ENCODE results near the gene ADRA1B. TPM values are rescaled to one million over a fixed set of nuclear protein-coding genes. Genes with fewer than 3 reads are reported as not detected.
A peak's percentile ranks its signal among the peaks of the same experiment; 100 is the strongest.

Gene ADRA1B
- total and polyA plus RNA-seq, 7 experiments from 2014 or later: 0.10 TPM; not detected in 6

DNA sequence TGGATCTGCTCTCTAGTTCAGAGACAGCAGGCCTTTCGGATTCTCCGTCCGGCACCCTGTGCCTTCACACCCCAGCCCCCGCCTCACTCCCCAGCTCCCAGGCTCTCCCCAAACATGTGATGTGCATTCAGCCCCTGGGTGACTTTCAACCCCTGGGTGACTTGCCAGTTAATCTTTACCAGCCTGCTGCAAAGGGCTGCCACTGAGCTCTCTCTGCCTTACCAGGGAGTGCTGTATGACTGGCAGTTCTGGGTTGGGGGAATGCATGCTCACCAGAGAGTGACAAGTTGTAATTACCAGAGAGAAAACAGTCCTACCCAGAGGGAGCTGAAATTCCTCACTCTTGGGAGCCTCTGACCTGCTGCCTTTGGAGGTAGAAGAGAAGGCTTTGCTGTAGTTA, 4.9 kb upstream of the ADRA1B start:
- Mint-ChIP-seq H3K4me1 (peaks cover 0 to 7% (median 4%) of the 10 kb centered on the region in 7 donors), H3K4me3 (no peak overlapping the region), H3K36me3 (no peaks in the 10 kb centered on the region), H3K9me3 (peaks cover 0 to 2% (median 0%) of the 10 kb centered on the region in 11 donors), H3K27ac (no peak overlapping the region), H3K27me3 (peaks cover 39 to 57% (median 44%) of the 10 kb centered on the region in 5 donors)
- POLR2A ChIA-PET: interaction anchor here (0.7 kb wide), 1 partner anchor 55 kb away, joined by 3 read pairs; no protein-coding TSS in a partner anchor
- no peak for DNase-seq
- Histone ChIP-seq H3K27ac (ENCODE audit: low read depth, low read length) (no peak overlapping the region), H3K9me3 (ENCODE audit: control insufficient read depth in 2 of 3, low read length in 3 of 3) (no peaks in the 10 kb centered on the region), H3K27me3 (ENCODE audit: control insufficient read depth in 2 of 2, insufficient read depth in 2 of 2, low read length in 2 of 2) (peaks cover 0 to 3% of the 10 kb centered on the region in 2 donors), H3K36me3 (ENCODE audit: control insufficient read depth in 2 of 3, insufficient read depth in 3 of 3, low read length in 3 of 3) (no peaks in the 10 kb centered on the region), H3K4me3 (ENCODE audit: low read length) (no peak overlapping the region), H3K4me1 (ENCODE audit: control insufficient read depth in 2 of 2, insufficient read depth in 2 of 2, low read length in 2 of 2) (no peaks in the 10 kb centered on the region)
- intact Hi-C loops (cut with micrococcal nuclease): loop anchor here in 1 of 2 donors (10.0 kb wide), 1 partner anchor 757 kb away; no protein-coding TSS in a partner anchor
- no peak for ATAC-seq
- CTCF ChIA-PET: no interaction called here

DNA sequence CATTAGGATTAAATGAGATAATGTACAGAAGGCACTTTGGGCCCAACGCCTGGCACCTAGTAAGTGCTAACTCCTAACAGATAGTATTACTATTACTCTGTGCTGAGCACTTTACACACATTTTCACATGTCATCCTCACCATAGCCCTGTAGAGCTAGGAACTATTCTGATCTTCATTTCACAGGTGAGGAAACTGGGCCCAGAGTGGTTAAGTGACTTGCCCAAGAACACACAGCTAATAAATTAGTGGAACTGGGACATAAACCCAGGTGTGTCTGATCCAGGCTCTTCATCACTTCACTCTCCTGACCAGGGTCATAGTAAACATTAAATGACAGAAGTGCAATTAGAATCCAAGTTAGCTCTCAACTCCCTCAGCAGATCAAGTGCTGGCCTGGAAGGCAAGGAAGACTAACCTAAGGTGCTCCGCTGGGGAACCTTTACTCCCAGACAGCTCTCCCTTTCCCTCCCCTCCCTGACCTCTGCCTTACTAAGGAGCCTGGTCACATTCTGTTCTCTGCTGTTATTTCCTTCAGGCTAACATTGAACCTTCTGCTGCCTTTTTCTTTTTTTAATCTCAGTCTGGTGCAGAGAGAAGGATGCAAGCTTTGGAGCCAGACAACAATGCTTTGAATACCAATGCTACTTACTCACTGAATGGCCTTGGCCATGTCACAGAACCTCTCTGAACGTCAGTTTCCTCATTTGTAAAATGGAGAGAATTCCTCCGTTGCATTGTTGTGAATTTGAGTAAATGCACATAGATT, 4.1 kb upstream of the ADRA1B start:
- Histone ChIP-seq H3K36me3 (ENCODE audit: control insufficient read depth in 2 of 3, insufficient read depth in 3 of 3, low read length in 3 of 3) (no peaks in the 10 kb centered on the region), H3K4me1 (ENCODE audit: control insufficient read depth in 2 of 2, insufficient read depth in 2 of 2, low read length in 2 of 2) (no peaks in the 10 kb centered on the region), H3K27me3 (ENCODE audit: control insufficient read depth in 2 of 2, insufficient read depth in 2 of 2, low read length in 2 of 2) (peaks cover 3 to 8% of the 10 kb centered on the region in 2 donors), H3K27ac (ENCODE audit: low read depth, low read length) (no peak overlapping the region), H3K4me3 (ENCODE audit: low read length) (no peak overlapping the region), H3K9me3 (ENCODE audit: control insufficient read depth in 2 of 3, low read length in 3 of 3) (no peaks in the 10 kb centered on the region)
- no peaks in the 10 kb centered on the region for H3K9me3 Mint-ChIP-seq
- peaks cover 44 to 62% (median 51%) of the 10 kb centered on the region in 5 donors for H3K27me3 Mint-ChIP-seq
- H3K4me1 Mint-ChIP-seq: peaks cover 4 to 10% (median 7%) of the 10 kb centered on the region in 7 donors
- no peak overlapping the region for H3K27ac Mint-ChIP-seq
- no peak overlapping the region for H3K4me3 Mint-ChIP-seq
- POLR2A ChIA-PET: interaction anchor here (0.7 kb wide), 1 partner anchor 56 kb away, joined by 3 read pairs; no protein-coding TSS in a partner anchor
- CTCF ChIA-PET: no interaction called here
- DNase-seq: no peak
- intact Hi-C loops (cut with micrococcal nuclease): loop anchor here in 1 of 2 donors (10.0 kb wide), 1 partner anchor 757 kb away; no protein-coding TSS in a partner anchor
- no peaks in the 10 kb centered on the region for H3K36me3 Mint-ChIP-seq
- no peak for ATAC-seq

DNA sequence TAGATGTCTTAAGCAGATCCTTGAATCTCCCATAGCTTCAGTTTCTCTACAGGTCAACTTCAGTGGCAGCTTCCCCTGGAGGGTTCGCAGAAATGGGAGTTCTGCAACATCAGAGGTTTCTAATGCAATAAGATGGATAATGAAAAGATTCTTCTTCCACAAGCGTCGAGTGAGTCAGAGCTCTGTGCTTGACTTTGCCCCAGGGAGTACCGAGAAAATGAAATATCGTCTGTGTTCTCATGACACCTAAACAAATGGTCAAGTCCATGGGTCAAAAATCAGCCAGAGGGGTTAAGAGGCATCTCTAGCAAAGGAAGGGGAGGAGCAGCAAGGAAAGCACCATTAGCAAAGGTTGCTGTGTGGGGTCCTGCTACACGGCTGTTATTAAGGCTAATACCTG, 3.2 kb upstream of the ADRA1B start:
- H3K9me3 ChIP-seq (ENCODE audit: control insufficient read depth in 2 of 3, low read length in 3 of 3): no peaks in the 10 kb centered on the region
- POLR2A ChIA-PET: no interaction called here
- peaks cover 3 to 8% of the 10 kb centered on the region in 2 donors for H3K27me3 ChIP-seq (ENCODE audit: control insufficient read depth in 2 of 2, insufficient read depth in 2 of 2, low read length in 2 of 2)
- no peak overlapping the region for H3K27ac ChIP-seq (ENCODE audit: low read depth, low read length)
- Mint-ChIP-seq H3K9me3 (no peaks in the 10 kb centered on the region), H3K36me3 (no peaks in the 10 kb centered on the region), H3K4me3 (no peak overlapping the region), H3K4me1 (peaks cover 4 to 15% (median 8%) of the 10 kb centered on the region in 7 donors), H3K27me3 (peaks cover 51 to 70% (median 55%) of the 10 kb centered on the region in 5 donors), H3K27ac (no peak overlapping the region)
- CTCF ChIA-PET: no interaction called here
- no peak for DNase-seq
- intact Hi-C loops (cut with micrococcal nuclease): loop anchor here in 1 of 2 donors (10.0 kb wide), 1 partner anchor 758 kb away; no protein-coding TSS in a partner anchor
- H3K4me1 ChIP-seq (ENCODE audit: control insufficient read depth in 2 of 2, insufficient read depth in 2 of 2, low read length in 2 of 2): no peaks in the 10 kb centered on the region
- no peak for ATAC-seq
- no peaks in the 10 kb centered on the region for H3K36me3 ChIP-seq (ENCODE audit: control insufficient read depth in 2 of 3, insufficient read depth in 3 of 3, low read length in 3 of 3)
- H3K4me3 ChIP-seq (ENCODE audit: low read length): no peak overlapping the region

DNA sequence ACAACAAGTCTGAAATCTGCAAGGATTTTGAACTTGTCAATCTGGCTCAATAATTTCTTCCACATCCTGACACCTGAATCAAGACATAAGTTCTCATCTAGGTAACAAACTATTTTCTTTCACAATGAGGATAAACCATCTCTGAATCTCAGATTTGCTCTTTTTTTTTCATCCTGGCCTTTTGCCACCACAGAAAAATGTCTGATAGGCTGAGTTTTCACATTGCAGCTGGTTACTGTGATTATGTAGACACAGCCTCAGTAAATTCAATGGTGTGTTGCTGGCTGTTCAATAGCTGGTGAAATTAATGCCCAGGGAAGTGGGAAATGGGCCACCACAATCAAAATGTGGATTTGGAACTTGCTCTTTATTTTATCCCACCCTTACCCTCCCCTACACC, 2.8 kb upstream of the ADRA1B start:
- H3K9me3 Mint-ChIP-seq: no peaks in the 10 kb centered on the region
- intact Hi-C loops (cut with micrococcal nuclease): loop anchor here in 1 of 2 donors (10.0 kb wide), 1 partner anchor 759 kb away; no protein-coding TSS in a partner anchor
- Histone ChIP-seq H3K27ac (ENCODE audit: low read depth, low read length) (no peak overlapping the region), H3K27me3 (ENCODE audit: control insufficient read depth in 2 of 2, insufficient read depth in 2 of 2, low read length in 2 of 2) (peaks cover 3 to 8% of the 10 kb centered on the region in 2 donors), H3K36me3 (ENCODE audit: control insufficient read depth in 2 of 3, insufficient read depth in 3 of 3, low read length in 3 of 3) (no peaks in the 10 kb centered on the region), H3K9me3 (ENCODE audit: control insufficient read depth in 2 of 3, low read length in 3 of 3) (no peaks in the 10 kb centered on the region), H3K4me3 (ENCODE audit: low read length) (no peak overlapping the region), H3K4me1 (ENCODE audit: control insufficient read depth in 2 of 2, insufficient read depth in 2 of 2, low read length in 2 of 2) (no peaks in the 10 kb centered on the region)
- no peaks in the 10 kb centered on the region for H3K36me3 Mint-ChIP-seq
- ATAC-seq: no peak
- H3K4me3 Mint-ChIP-seq: no peak overlapping the region
- DNase-seq: no peak
- H3K27ac Mint-ChIP-seq: no peak overlapping the region
- ChIA-PET CTCF (no interaction called here), POLR2A (no interaction called here)
- H3K4me1 Mint-ChIP-seq: peaks cover 4 to 15% (median 8%) of the 10 kb centered on the region in 7 donors
- peaks cover 51 to 72% (median 56%) of the 10 kb centered on the region in 5 donors for H3K27me3 Mint-ChIP-seq

DNA sequence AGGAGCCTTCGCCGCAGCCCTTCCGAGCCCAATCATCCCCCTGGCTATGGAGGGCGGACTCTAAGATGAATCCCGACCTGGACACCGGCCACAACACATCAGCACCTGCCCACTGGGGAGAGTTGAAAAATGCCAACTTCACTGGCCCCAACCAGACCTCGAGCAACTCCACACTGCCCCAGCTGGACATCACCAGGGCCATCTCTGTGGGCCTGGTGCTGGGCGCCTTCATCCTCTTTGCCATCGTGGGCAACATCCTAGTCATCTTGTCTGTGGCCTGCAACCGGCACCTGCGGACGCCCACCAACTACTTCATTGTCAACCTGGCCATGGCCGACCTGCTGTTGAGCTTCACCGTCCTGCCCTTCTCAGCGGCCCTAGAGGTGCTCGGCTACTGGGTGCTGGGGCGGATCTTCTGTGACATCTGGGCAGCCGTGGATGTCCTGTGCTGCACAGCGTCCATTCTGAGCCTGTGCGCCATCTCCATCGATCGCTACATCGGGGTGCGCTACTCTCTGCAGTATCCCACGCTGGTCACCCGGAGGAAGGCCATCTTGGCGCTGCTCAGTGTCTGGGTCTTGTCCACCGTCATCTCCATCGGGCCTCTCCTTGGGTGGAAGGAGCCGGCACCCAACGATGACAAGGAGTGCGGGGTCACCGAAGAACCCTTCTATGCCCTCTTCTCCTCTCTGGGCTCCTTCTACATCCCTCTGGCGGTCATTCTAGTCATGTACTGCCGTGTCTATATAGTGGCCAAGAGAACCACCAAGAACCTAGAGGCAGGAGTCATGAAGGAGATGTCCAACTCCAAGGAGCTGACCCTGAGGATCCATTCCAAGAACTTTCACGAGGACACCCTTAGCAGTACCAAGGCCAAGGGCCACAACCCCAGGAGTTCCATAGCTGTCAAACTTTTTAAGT, 819 bp downstream of the ADRA1B start:
- DNase-seq (no peak), ATAC-seq (no peak)
- Mint-ChIP-seq H3K4me3 (peak overlapping the region; percentile 52 to 75 (median 66)), H3K27me3 (peaks cover 59 to 67% (median 62%) of the 10 kb centered on the region in 5 donors), H3K27ac (no peak overlapping the region), H3K36me3 (no peaks in the 10 kb centered on the region), H3K4me1 (peaks cover 4 to 15% (median 9%) of the 10 kb centered on the region in 7 donors), H3K9me3 (no peaks in the 10 kb centered on the region)
- CTCF ChIA-PET: interaction anchor here (0.6 to 1.0 kb wide), 2 partner anchors 27 to 455 kb away, joined by 3 read pairs; no protein-coding TSS in a partner anchor
- H3K27me3 ChIP-seq (ENCODE audit: control insufficient read depth in 2 of 2, insufficient read depth in 2 of 2, low read length in 2 of 2): peaks cover 3 to 8% of the 10 kb centered on the region in 2 donors
- POLR2A ChIA-PET: no interaction called here
- no peak overlapping the region for H3K27ac ChIP-seq (ENCODE audit: low read depth, low read length)
- no peaks in the 10 kb centered on the region for H3K4me1 ChIP-seq (ENCODE audit: control insufficient read depth in 2 of 2, insufficient read depth in 2 of 2, low read length in 2 of 2)
- no peak overlapping the region for H3K4me3 ChIP-seq (ENCODE audit: low read length)
- H3K36me3 ChIP-seq (ENCODE audit: control insufficient read depth in 2 of 3, insufficient read depth in 3 of 3, low read length in 3 of 3): no peaks in the 10 kb centered on the region
- intact Hi-C loops (cut with micrococcal nuclease): loop anchor here (1.0 to 10.0 kb wide), 7 partner anchors 472 to 762 kb away; no protein-coding TSS in a partner anchor
- H3K9me3 ChIP-seq (ENCODE audit: control insufficient read depth in 2 of 3, low read length in 3 of 3): no peaks in the 10 kb centered on the region

DNA sequence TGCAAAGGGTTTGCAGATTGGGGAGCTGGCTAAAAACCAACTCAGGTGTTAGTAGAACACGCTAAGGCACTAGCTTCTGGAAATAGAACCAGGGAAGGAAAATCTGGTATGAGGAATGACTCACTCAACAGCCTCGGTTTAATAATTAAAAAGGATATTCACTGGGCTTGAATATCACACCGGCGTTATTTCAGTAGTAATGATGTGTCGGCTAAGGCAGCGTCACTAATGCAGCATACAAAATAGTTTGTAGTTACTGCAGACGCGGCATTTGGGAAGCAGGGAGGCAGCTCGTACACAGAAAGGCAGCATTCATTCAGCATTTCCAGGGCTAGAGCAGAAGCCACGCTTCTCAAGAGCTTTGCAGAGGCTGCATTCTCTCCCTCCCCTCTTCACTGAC, 1.7 kb downstream of the ADRA1B start:
- H3K9me3 ChIP-seq (ENCODE audit: control insufficient read depth in 2 of 3, low read length in 3 of 3): no peaks in the 10 kb centered on the region
- intact Hi-C loops (cut with micrococcal nuclease): loop anchor here in 1 of 2 donors (2.0 to 10.0 kb wide), 3 partner anchors 473 to 763 kb away; no protein-coding TSS in a partner anchor
- ChIA-PET CTCF (interaction anchor here (1.0 kb wide), 2 partner anchors 22 to 27 kb away, joined by 3 read pairs; no protein-coding TSS in a partner anchor), POLR2A (no interaction called here)
- no peak overlapping the region for H3K4me3 ChIP-seq (ENCODE audit: low read length)
- Mint-ChIP-seq H3K4me1 (peaks cover 4 to 15% (median 9%) of the 10 kb centered on the region in 7 donors), H3K4me3 (peak overlapping the region in 4 of 10 donors; percentile 7 to 75 (median 70)), H3K27ac (no peak overlapping the region), H3K36me3 (no peaks in the 10 kb centered on the region), H3K27me3 (peaks cover 50 to 63% (median 56%) of the 10 kb centered on the region in 5 donors), H3K9me3 (no peaks in the 10 kb centered on the region)
- no peaks in the 10 kb centered on the region for H3K36me3 ChIP-seq (ENCODE audit: control insufficient read depth in 2 of 3, insufficient read depth in 3 of 3, low read length in 3 of 3)
- H3K4me1 ChIP-seq (ENCODE audit: control insufficient read depth in 2 of 2, insufficient read depth in 2 of 2, low read length in 2 of 2): no peaks in the 10 kb centered on the region
- H3K27ac ChIP-seq (ENCODE audit: low read depth, low read length): no peak overlapping the region
- ATAC-seq (no peak), DNase-seq (no peak)
- H3K27me3 ChIP-seq (ENCODE audit: control insufficient read depth in 2 of 2, insufficient read depth in 2 of 2, low read length in 2 of 2): peaks cover 3 to 8% of the 10 kb centered on the region in 2 donors

Measured in naive thymus-derived CD4-positive, alpha-beta T cell (primary cell).